Vagina (tissue), 2 donors: ENCODE measurements around the gene GRM4.

Experiments used
- POLR2AphosphoS5 ChIP-seq, 2 donors: sonication (generic); formaldehyde crosslinking; IDR thresholded peaks; one replicate each; pipeline ENCODE4 v1.9.0; 2017; ENCODE audit warnings: antibody characterized with exemption in 2 of 2, mild to moderate bottlenecking in 2 of 2, low read depth in 1 of 2; ENCODE audit not compliant: insufficient read depth in 1 of 2
- TF ChIP-seq, protein P1 (sequence below), 3 experiments: fragments of 450-650 bp in 2 of 3; fragments of 200-600 bp in 1 of 3; sonication (generic) in 1 of 3; IDR thresholded peaks; one replicate each; pipeline ENCODE4 v1.5.1; 2017 to 2019; ENCODE audit warnings: antibody characterized with exemption in 3 of 3, mild to moderate bottlenecking in 2 of 3, moderate library complexity in 2 of 3

DNA sequence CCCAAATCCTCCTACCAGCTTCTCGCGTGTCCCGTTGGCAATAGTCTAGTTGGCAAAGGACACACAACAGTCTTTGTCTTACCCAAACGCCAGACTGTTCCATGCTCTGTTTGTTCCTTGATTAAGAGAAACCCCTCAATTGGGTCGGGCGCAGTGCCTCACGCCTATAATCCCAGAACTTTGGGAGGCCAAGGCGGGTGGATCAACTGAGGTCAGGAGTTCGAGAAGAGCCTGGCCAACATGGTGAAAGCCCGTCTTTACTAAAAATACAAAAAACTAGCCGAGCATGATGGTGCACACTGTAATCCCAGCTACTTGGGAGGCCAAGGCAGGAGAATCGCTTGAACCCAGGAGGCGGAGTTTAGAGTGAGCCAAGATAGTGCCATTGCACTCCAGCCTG lies 153.7 kb downstream of the GRM4 start:
- no peak for TF ChIP-seq POLR2AphosphoS5 (IDR thresholded peaks at IDR 0.05; ENCODE audit: insufficient read depth in 1 of 2, low read depth in 1 of 2)
- TF ChIP-seq, protein P1, sequence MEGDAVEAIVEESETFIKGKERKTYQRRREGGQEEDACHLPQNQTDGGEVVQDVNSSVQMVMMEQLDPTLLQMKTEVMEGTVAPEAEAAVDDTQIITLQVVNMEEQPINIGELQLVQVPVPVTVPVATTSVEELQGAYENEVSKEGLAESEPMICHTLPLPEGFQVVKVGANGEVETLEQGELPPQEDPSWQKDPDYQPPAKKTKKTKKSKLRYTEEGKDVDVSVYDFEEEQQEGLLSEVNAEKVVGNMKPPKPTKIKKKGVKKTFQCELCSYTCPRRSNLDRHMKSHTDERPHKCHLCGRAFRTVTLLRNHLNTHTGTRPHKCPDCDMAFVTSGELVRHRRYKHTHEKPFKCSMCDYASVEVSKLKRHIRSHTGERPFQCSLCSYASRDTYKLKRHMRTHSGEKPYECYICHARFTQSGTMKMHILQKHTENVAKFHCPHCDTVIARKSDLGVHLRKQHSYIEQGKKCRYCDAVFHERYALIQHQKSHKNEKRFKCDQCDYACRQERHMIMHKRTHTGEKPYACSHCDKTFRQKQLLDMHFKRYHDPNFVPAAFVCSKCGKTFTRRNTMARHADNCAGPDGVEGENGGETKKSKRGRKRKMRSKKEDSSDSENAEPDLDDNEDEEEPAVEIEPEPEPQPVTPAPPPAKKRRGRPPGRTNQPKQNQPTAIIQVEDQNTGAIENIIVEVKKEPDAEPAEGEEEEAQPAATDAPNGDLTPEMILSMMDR (IDR thresholded peaks at IDR 0.05): no peak
